Fibroblast of pulmonary artery (primary cell): ENCODE results near the gene SLC25A10.

ENCODE experiments used
- DNase-seq: peaks from one replicate; pipeline ENCODE4 v3.0.0-alpha.2; 2010; ENCODE audit warnings: low read depth
- H3K4me3 ChIP-seq: replicated peaks from 2 replicates; pipeline ENCODE4 v1.5.1; 2011; ENCODE audit warnings: low read depth, mild to moderate bottlenecking, control low read depth, low read length, moderate library complexity
- TF ChIP-seq, protein P1 (sequence below): IDR thresholded peaks from 2 replicates; pipeline ENCODE4 v1.5.1; 2011; ENCODE audit warnings: mild to moderate bottlenecking, control low read depth, low read length, inconsistent platforms; ENCODE audit errors: missing control alignments

SLC25A10 gene

DNA sequence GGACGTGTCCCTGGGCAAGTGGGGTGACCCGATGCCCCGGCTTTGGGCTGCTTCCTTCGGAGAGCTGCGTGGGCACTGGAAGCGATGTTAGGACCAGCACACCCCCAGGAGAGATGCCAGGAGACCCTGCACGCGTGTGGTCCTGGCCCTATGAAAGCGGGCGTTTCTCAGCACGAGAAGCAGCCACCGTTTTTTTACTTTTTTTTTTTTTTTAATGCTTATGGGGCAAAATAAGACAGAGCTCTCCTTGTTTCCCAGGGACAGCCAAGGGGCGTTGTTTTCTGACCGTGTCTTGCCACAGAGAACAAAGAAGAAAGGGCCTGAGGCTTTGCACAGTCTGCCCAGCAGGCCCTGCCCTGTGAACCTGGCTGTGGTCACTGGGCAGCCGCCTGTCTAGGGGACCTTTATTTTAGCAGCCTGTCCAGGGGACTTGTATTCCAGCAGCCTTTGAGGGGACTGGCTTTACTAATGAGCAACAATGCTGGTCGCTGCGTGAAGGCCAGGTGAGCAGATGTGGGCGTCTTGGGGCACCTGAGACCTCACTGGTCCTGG lies 996 bp downstream of the SLC25A10 start:
- no peak for DNase-seq
- peak overlapping the region; percentile 58 for H3K4me3 ChIP-seq
- TF ChIP-seq, protein P1, sequence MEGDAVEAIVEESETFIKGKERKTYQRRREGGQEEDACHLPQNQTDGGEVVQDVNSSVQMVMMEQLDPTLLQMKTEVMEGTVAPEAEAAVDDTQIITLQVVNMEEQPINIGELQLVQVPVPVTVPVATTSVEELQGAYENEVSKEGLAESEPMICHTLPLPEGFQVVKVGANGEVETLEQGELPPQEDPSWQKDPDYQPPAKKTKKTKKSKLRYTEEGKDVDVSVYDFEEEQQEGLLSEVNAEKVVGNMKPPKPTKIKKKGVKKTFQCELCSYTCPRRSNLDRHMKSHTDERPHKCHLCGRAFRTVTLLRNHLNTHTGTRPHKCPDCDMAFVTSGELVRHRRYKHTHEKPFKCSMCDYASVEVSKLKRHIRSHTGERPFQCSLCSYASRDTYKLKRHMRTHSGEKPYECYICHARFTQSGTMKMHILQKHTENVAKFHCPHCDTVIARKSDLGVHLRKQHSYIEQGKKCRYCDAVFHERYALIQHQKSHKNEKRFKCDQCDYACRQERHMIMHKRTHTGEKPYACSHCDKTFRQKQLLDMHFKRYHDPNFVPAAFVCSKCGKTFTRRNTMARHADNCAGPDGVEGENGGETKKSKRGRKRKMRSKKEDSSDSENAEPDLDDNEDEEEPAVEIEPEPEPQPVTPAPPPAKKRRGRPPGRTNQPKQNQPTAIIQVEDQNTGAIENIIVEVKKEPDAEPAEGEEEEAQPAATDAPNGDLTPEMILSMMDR: no peak

DNA sequence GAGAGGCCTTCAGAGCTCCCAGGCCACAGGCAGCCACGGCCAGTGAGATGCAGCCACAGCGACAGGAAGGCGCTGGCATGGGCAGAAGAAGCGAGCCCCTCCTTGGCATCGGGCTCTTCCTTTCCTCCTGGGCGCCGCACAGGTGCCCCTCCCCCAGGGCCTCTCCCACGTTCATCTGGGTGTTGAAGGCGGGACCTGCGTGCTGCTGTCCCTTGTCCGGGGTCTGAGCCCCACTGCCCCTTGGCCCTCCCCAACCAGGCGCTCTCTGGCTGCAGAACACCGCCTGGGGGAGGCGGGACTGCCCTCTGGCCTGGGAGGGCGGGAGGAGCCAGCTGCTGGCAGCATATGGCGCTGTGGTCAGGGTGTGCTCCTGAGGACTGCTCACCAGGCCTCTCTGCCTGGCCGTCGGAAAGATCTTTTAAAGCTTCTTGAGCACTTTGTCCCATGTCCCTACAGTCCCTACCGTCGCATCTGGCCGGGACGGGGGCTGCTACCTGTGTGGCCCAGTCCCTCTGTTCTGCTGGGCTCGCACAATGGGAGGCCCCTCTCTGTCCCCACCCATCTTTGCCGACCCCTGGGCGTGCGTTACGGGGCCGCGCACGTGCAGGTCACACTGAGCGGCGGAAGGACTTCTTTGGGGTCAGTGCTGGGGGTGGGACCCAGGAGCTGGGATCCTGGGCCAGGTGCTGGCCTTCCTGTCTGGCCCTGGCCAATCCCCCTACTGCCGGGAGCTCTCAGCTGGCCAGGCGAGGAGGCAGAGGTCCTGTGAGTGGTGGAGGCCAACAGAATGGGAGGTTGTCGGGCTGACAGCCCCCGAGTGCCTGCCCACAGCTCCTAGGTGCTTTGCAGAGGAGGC lies 1.7 kb downstream of the SLC25A10 start:
- DNase-seq: no peak
- no peak overlapping the region for H3K4me3 ChIP-seq
- TF ChIP-seq, protein P1: no peak

DNA sequence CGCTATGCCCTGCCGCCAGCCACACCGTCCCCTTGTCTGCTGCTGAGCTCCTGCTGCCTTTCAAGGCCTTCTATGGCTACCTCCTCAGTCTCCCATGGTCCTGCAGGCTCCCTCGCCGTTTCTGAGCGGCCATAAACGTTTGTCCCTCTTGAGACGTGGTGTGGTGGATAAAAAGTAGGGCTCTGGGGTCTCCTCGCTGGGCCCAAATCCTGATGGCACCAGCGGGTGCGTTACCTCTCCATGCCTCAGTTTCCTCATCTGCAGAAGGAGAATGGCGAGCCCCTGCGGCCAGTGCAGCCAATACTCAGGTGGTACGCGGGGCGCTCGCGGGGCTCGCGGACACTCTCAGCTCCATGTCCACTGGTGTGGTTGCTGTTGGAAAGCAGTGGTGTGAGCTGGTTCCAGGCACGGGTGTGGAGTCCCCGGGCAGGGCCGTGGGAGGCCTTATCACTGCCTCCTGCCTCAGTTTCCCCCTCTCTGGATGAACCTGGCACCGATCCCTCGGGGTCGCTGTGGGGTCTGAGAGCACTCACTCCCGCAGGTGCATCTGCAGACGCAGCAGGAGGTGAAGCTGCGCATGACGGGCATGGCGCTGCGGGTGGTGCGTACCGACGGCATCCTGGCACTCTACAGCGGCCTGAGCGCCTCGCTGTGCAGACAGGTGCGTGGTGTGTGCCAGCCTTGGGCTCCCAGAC lies 2.5 kb downstream of the SLC25A10 start:
- H3K4me3 ChIP-seq: no peak overlapping the region
- TF ChIP-seq, protein P1: no peak
- no peak for DNase-seq

DNA sequence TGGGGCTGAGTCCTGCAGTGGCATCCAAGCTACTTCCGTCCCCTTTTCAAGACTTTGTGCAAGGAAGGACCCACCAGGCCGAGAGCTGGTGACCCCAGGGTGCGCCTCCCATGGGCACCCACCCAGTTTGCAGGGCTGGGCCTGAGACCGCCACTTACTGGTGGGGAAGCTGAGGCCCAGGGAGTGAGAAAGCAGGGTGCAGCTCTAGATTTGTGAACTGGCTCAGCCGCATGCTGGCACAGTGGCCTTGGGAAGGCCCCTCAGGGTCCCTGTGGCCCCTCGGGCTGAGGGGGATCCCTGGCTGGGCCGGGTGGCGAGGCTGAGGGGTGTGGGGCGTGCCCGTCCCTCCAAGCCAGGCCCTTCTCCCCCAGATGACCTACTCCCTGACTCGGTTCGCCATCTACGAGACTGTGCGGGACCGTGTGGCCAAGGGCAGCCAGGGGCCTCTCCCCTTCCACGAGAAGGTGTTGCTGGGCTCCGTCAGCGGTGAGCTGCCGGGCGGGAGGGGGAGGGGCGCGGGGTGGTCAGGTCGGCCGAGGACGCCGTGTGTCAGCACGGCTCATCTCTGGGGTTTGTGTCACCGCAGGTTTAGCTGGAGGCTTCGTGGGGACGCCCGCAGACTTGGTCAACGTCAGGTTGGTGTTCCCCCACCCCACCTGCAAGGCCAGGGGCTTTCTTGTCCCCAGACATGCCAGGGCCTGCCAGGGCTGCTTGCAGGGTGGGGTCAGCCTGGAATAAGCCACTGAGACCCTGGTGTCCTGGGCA lies 3.2 kb downstream of the SLC25A10 start:
- DNase-seq: no peak
- TF ChIP-seq, protein P1: no peak
- no peak overlapping the region for H3K4me3 ChIP-seq

DNA sequence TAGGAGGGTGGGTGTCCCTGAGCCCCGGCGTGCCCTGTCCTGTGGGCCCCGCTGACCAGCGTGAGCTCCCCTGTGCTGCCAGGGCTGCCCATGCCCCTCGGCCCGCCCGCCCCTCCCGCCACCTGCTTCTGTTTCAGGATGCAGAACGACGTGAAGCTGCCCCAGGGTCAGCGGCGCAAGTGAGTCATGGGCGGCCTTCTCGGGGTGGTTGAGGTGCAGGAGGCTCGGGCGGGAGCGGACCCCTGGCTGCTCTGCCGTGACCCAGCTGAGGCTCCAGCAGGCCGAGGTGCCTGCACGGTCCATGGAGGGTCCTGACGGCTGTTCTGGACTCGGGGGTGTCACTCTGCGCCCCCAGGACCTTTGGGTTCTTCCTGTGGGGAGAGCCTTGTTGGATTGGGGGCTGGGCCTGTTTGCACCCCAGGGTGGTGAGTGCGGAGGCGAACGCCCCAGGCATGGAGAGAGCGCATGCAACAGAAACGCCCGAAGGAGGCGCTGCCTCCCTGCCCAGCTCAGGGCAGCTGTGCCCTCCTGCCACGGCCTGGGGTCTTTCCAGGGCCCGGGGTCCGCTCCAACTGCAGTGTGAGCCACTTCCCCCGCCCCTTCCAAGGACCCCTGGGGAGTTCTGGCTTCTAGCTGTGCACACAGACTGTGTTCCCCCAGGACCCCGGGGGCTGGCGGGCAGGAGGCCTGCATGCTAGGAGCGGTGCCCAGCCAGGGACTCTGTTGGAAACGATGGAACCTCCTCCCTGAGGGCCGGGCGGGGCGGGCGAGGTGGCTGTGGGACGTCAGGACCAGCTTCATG lies 4.0 kb downstream of the SLC25A10 start:
- no peak overlapping the region for H3K4me3 ChIP-seq
- no peak for DNase-seq
- TF ChIP-seq, protein P1: no peak

DNA sequence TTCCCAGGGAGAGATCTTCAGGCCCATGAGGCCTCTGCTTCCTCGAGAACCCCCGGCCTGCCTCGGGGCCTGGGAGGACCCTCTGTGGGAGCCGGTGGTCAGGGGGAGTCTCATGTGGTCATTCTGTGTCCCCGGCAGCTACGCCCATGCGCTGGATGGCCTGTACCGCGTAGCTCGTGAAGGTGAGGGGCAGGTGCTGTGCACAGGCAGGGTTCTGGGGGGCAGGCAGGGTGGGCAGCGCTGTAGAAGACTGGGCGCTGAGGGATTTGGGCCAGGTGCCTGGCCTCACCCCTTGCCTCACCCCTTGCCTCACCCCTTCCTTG lies 4.6 kb downstream of the SLC25A10 start:
- TF ChIP-seq, protein P1: no peak
- no peak for DNase-seq
- no peak overlapping the region for H3K4me3 ChIP-seq
